Kidney epithelial cell (primary cell): Measurements from ENCODE around the gene SHISA6. TPM values are rescaled to one million over a fixed set of nuclear protein-coding genes. Genes with fewer than 3 reads are reported as not detected.

Experiments
- DNase-seq: peaks from one replicate; pipeline ENCODE4 v3.0.0-alpha.2; 2010; ENCODE audit warnings: low read depth
- H3K27me3 ChIP-seq: 2 replicates; pipeline ENCODE4 v1.6.0; 2011; ENCODE audit warnings: low read length; ENCODE audit not compliant: control insufficient read depth, insufficient read depth
- H3K36me3 ChIP-seq: 2 replicates; pipeline ENCODE4 v1.5.1; 2011; ENCODE audit warnings: low read length; ENCODE audit not compliant: control insufficient read depth, insufficient read depth
- H3K4me3 ChIP-seq: 2 replicates; pipeline ENCODE4 v1.5.1; 2011; ENCODE audit warnings: low read depth, mild to moderate bottlenecking, control low read depth, low read length
- total RNA-seq: library from RNA; depleted of rRNA; stranded (reverse); fragments of >200 nt; gene quantifications from 2 replicates; pipeline ENCODE4 v1.2.3, GENCODE V29; 2015
- TF ChIP-seq, protein P1 (sequence below): IDR thresholded peaks from 2 replicates; pipeline ENCODE4 v1.5.1; 2011; ENCODE audit warnings: mild to moderate bottlenecking, moderate library complexity, low read length, control low read depth, inconsistent platforms; ENCODE audit not compliant: insufficient read depth, poor library complexity, severe bottlenecking

The SHISA6 gene
- total RNA-seq, 1 donor from 2014 or later: 0.71 TPM

DNA sequence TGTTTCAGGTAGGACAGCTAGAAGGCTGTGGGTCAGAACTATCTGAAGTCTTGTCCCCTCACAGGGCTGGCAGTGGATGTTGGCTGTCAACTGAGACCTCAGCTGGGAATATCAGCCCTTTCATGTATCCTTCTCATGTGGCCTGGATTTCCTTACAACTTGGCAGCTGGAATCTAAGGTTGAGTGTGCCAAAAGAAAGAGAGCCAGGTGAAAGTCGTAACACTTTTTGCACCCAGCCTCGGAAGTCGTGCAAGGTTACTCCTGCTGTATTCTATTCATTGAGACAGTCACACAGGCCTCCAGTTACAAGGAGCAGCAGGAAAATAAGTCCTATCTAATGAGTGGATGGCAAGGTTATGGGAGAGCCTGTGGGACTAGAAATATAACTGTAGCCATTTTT, 304.7 kb downstream of the SHISA6 start:
- H3K36me3 ChIP-seq: no peaks in the 10 kb centered on the region
- TF ChIP-seq, protein P1, sequence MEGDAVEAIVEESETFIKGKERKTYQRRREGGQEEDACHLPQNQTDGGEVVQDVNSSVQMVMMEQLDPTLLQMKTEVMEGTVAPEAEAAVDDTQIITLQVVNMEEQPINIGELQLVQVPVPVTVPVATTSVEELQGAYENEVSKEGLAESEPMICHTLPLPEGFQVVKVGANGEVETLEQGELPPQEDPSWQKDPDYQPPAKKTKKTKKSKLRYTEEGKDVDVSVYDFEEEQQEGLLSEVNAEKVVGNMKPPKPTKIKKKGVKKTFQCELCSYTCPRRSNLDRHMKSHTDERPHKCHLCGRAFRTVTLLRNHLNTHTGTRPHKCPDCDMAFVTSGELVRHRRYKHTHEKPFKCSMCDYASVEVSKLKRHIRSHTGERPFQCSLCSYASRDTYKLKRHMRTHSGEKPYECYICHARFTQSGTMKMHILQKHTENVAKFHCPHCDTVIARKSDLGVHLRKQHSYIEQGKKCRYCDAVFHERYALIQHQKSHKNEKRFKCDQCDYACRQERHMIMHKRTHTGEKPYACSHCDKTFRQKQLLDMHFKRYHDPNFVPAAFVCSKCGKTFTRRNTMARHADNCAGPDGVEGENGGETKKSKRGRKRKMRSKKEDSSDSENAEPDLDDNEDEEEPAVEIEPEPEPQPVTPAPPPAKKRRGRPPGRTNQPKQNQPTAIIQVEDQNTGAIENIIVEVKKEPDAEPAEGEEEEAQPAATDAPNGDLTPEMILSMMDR: no peak
- no peaks in the 10 kb centered on the region for H3K27me3 ChIP-seq
- no peak overlapping the region for H3K4me3 ChIP-seq
- no peak for DNase-seq

GRCh38 chr17:11547853-11548252, 306.8 kb downstream of the SHISA6 start:
- TF ChIP-seq, protein P1: no peak
- Histone ChIP-seq H3K4me3 (no peak overlapping the region), H3K36me3 (no peaks in the 10 kb centered on the region), H3K27me3 (no peaks in the 10 kb centered on the region)
- no peak for DNase-seq

GRCh38 chr17:11548398-11548797, 307.4 kb downstream of the SHISA6 start:
- TF ChIP-seq, protein P1: no peak
- H3K27me3 ChIP-seq: no peaks in the 10 kb centered on the region
- no peaks in the 10 kb centered on the region for H3K36me3 ChIP-seq
- H3K4me3 ChIP-seq: no peak overlapping the region
- no peak for DNase-seq

GRCh38 chr17:11550431-11550830, 309.4 kb downstream of the SHISA6 start:
- TF ChIP-seq, protein P1: no peak
- H3K36me3 ChIP-seq: no peaks in the 10 kb centered on the region
- no peak overlapping the region for H3K4me3 ChIP-seq
- no peaks in the 10 kb centered on the region for H3K27me3 ChIP-seq
- no peak for DNase-seq

GRCh38 chr17:11551442-11551841, 310.4 kb downstream of the SHISA6 start:
- no peak for DNase-seq
- no peak overlapping the region for H3K4me3 ChIP-seq
- H3K36me3 ChIP-seq: no peaks in the 10 kb centered on the region
- TF ChIP-seq, protein P1: no peak
- H3K27me3 ChIP-seq: no peaks in the 10 kb centered on the region

DNA sequence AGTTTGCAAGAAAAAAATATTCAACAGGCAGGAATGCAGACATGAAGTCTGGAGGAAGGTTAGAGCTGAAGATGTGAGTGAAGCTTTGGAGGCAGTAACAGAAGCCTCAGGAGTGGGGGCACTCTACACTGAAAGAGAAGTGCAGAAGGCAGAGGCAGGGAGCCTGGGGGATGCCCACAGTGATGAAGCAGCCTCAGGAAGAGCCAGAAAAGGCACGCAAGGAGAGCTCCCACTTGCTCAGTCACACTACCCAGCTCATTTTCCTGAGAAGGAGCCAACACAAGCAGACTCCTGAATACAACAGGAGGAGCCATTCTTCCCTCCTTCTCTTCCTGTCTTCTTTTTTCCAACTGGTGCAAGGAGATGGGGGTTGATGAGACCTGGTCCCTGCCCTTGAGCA, 312.1 kb downstream of the SHISA6 start:
- TF ChIP-seq, protein P1: no peak
- no peak overlapping the region for H3K4me3 ChIP-seq
- no peak for DNase-seq
- no peaks in the 10 kb centered on the region for H3K36me3 ChIP-seq
- H3K27me3 ChIP-seq: no peaks in the 10 kb centered on the region
